ENCODE data around the gene PAPLN.

PAPLN gene

DNA sequence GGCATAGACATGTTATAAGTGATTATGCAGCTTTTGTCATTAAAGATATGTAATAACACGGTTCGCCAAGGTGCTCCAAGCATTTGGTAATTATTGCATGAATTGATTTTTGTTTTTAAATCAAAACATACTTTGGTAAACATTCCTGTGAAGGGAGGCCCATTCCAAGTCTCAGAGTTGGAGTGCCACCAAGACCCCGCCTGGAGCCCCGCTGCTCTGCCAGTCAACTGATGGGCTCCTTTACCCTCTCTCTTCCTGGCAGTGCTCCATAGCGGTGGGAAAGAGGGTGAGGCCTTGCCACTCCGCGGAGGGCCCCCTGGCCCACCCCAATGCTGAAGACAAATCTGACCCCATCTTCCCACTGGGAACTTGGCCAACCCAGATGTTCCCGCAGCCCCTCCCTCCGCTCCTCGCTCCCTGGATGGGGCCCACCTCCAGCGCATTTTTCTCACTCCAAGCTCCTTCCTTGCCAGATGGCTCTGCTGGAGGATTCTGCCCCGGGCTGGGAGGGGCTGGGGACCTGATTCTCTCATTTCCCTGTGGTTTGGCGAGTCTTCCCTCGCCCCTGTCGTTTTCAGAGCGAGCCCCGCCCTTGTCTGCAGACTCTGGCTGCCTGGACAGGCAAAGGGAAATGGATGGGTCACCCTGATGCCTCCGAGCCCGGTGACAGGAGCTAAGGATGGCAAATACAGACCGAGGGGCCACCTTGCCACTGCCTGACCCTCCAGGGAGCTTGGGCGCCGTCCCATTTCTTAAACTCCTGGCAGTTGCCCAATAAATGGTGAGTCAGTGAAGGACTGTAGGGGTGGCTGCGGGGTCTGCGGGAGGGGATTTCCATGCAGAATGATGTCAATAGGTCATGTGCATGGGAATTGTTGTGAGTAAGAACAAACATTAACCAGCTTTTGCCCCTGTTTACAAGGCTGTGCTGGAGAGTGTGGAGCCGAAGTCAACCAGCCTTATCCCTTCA lies 9.2 kb upstream of the PAPLN start:
- FAIRE-seq (no peak), DNase-seq (ENCODE audit: insufficient read length, low spot score) (no peak)

DNA sequence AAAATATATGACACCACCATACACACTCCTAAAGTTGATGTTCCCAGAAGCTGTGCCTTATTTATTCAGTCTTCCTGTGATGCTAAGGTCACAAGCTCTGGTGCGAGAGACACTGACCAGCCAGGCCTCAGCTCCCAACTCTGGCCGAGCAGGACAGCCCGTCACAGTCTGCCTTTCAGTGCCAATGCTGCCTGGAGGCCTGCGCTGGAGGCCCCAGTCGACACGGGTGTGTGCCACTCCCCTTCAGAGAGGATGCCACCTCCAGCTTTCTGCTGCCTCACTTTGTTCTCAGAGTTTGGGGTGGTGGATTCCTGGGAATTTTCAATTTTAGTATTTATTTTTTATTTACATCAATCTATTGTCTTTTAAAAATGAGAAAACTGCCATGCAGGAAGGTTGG lies 7.3 kb upstream of the PAPLN start:
- no peak for DNase-seq (ENCODE audit: insufficient read length, low spot score)
- no peak for FAIRE-seq

DNA sequence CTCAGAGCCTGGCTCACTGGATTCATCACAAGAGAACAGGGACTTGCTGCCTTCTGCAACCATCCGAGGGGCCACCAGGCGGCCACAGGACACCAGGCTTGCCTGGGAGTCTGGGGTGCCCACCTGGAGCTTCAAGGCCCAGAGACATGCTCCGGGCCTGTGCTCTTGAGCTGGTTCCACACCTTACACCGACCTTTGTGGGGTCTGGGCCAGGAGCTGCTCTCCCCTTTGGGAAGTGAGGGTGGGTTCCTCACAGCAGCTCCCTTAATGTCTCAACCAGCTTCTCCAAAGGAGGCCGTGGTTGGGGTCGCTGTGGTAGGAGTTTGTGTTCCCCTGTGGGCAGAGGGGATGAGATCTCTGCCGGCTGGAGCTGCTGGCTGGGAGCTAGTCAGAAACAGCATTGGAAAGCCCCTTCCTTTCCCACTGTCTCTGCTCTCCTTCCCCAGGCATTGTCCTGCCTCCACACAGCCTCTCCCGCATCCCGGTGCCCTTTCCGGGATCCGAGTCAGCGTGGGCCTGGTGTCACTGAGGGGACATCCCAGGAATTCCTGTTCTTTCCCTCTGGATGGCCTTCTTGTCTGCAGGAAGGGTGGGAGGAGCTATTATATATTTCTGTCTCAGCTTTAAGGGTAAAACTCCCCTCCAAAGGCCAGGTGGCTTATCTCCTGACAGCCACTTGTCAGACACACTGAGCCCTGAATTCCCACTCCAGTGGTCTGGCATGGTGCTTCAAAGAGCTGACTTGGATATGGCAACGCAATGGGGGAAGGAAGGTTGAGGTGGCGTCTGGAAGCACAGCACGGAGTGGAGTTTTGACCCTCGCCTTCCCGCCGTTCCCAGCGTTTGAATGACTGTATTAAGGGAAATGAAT lies 5.1 kb upstream of the PAPLN start:
- FAIRE-seq (no peak), DNase-seq (ENCODE audit: insufficient read length, low spot score) (no peak)

DNA sequence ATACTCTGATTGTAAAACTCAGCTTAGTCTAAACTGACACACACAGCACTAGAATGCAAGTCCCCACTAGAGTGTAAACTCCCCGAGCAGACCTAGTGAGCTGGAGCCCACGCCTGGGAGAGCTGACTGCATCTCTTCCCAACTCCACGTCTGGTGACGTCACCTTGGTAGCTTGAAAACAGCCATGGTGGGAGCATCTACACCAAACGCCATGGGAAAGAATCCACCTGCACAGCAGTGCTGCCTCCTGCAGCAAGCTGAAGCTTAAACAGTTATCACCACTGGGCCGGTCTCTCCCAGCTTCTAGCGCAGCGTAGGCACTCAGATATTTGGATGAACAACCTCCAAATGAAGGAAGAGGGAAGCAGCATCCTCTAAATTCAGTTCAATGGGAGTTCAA lies 4.3 kb upstream of the PAPLN start:
- DNase-seq (ENCODE audit: insufficient read length, low spot score) = no peak
- FAIRE-seq = no peak

DNA sequence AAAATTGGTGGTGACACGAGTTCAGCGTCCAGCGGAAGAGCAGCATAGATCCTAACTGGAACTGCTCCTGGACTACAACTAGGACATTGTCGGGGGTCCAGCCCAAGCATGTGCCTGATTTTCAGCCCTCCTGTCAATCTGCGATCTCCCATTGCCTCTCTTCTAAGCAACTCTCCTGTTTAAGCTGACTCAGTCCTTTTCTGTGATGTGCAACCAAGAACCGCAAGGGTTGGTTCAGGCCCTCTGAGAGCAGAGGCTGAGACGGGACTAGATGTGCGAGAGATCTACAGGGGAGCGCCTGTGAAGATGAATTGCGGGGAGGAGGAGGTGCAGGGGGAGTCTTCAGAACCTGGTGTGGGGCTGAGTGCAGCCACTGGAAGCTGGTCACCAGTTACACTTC lies 3.7 kb upstream of the PAPLN start:
- FAIRE-seq (no peak), DNase-seq (ENCODE audit: insufficient read length, low spot score) (no peak)

DNA sequence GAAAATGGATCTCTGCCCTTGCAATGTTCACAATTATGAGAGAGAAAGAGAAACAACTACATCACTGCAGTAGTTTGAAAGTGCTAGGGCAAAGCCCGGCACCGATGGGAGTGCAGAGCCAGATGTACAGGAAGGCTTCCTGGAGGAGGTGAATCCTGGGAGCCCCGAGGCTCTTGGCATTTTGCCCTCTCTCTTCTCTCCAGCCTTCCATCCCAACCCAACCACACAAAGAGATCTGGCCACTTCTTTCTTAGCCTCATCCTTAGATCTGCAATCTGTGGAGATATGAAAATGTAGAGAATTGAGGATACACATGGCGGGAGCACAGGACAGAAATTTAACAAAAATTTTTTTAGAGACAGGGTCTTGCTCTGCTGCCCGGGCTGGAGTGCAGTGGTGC lies 3.3 kb upstream of the PAPLN start:
- DNase-seq (ENCODE audit: insufficient read length, low spot score) = no peak
- no peak for FAIRE-seq

DNA sequence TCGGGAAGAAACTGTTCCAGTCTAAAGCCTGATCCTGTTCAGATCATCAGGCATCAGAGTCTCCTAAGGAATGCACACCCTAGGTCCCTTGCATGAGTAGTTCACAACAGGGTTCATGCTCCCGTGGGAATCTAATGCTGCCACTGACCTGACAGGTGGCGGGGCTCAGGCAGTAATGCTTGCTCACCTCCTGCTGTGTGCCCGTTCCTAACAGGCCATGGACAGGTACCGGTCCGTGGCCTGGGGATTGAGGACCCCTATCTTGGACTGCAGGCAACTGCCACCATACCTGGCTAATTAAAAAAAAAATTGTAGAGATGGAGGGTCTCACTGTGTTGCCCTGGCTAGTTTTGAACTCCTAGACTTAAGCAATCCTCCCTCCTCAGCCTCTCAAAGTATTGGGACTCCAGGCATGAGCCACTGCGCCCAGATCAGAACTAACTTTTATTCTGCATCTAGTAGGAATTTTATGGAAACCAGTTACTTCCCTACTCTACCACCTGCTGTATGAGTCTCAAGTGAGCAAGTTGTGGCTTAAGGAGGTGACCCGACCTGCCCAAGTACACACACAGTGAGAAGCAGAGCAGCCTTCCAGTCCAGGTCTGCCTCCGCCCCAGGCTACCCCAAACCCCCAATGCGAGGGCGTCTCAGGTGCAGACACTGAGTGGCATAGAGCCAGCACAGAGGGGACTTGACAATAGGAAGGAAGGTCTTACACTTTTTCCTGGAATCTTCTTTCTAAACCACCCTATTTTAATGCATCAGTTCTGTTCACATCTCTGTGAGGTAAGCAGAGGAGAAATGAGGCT lies 2.5 kb upstream of the PAPLN start:
- no peak for DNase-seq (ENCODE audit: insufficient read length, low spot score)
- no peak for FAIRE-seq

DNA sequence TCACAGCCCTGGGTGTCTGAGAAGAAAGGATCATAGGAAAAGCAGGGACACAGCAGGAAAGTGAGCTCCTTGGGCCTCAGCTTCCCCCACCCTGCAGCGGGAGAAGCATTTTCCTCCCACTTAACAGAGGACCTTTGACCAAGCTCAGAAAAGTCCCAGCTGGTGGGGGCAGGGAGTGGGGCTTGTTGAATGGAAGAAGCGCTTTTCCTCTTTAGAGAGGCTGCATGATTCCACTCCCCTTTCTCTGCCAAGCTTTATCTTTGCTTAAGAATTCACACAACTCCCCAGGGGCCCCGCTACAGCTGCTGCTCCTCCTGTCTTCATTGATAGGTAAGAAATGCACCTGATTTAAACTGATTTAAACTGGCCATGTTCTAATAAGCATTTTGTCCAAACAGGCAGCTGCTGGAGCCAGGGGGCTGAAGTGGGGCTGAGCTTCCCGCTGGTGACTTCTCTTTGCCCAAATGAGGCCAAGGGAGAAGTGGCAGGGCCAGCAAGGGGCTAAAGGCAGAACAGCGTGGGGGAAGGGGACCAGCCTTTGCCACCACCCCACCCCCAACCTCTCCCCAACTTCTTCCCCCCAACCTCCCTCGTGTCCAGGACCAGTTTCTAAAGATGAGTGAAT lies 1.7 kb upstream of the PAPLN start:
- no peak for FAIRE-seq
- no peak for DNase-seq (ENCODE audit: insufficient read length, low spot score)

DNA sequence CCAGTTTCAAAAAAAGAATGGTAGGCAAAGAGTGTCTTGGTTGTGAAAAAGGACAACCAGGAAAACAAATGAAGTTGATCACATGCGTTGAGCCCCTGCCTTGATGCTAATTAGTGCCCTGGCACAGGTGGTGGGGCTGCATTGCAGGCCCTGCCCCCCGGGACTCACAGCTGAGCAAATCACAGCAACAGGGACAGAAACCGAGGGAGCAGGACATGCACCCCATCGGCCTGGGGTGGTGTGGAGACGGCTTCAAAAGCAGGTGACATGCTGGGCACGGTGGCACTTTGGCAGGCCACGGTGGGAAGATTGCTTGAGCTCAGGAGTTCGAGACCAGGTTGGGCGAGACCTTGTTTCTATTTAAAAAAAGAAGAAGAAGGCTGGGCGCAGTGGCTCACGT lies 1.1 kb upstream of the PAPLN start:
- DNase-seq (ENCODE audit: insufficient read length, low spot score) = no peak
- FAIRE-seq = no peak

DNA sequence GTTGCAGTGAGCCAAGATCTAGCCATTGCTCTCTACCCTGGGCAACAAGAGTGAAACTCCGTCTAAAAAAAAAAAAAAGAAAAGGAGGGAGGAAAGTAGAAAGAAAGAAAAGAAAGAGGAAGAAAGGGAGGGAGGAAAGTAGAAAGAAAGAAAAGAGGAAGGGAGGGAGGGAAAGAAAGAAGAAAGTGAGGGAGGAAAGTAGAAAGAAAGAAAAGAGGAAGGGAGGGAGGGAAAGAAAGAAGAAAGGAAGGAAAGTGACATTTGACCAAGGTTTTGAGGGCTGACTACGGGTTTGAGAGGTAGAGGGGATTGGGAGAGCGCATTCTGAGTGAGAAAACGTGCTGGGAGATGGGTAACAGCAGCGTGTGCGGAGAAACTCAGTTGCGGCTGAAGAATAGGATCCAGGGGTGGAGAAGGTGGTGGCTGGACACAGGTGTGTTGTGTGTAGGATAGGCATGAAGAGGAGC lies 521 bp upstream of the PAPLN start:
- no peak for DNase-seq (ENCODE audit: insufficient read length, low spot score)
- FAIRE-seq = peak; percentile 48

DNA sequence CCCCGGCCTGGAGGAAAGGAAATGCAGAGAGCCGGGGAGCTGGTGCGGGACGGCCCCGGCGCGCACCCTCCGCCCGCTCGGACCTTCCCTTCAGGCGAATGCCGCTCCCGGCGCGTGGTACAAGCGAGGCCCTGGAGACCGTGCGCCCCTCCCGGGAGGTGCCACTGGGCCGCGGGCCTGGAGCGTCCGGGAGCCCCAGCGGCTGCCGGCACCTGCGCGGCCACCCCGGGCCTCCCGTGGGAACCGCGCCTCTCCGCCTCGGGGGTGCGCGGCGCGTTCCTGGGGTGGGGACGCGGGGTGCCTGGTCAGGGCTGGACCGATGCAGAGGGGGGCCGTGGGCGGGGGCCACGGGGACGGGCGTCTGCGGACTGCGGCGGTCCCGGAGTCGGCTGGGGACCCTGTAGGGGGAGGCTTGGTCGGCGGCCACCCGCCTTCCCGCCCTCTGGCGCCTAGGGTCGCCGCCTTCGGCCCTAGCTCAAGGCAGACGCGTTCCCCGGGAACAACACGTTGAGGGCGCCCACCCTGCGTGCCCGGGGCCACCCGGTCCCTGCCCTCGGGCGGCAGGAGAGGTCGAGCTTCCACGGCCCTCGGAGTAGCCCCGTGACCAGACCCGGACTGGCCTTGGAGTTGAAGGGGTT lies 599 bp downstream of the PAPLN start:
- FAIRE-seq (no peak), DNase-seq (ENCODE audit: insufficient read length, low spot score) (no peak)

DNA sequence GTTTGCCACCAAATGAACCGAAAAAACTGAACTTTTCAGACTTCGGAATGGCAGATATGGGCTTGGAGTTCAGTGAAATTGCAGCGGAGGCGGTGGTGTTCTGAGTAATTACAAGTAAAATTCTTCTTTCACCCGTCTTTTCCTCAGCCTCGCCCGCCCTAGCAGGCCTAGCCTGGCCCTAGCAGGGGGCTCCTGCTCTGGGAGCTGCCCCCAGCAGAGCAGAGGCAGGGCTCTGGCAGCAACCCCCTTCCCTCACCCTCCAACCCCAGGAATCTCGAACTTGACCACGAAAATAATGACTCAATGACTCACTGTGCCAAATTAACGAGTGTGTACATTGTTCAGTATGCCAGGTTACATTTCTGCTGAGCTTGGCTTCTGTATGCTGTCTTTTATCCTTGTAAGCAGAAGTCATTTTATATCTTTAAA lies 1.1 kb downstream of the PAPLN start:
- FAIRE-seq (no peak), DNase-seq (ENCODE audit: insufficient read length, low spot score) (no peak)

DNA sequence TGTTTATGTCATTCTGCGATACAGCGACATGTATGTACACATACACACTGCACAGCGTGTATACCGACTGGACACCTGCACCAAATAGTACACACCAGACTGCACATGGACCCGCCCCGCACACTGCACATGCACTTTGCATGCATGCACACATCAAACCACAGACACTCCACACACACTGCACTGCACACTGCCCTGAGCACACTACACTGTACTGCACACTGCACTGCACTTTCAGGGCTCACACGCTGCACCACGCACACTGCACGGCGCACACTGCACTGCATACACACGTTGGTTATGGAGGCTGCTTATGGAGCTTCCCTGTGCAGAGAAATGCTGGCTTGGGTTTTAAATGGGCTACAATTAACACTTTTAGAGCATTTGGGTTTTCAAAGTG lies 1.6 kb downstream of the PAPLN start:
- DNase-seq (ENCODE audit: insufficient read length, low spot score) (no peak), FAIRE-seq (no peak)

DNA sequence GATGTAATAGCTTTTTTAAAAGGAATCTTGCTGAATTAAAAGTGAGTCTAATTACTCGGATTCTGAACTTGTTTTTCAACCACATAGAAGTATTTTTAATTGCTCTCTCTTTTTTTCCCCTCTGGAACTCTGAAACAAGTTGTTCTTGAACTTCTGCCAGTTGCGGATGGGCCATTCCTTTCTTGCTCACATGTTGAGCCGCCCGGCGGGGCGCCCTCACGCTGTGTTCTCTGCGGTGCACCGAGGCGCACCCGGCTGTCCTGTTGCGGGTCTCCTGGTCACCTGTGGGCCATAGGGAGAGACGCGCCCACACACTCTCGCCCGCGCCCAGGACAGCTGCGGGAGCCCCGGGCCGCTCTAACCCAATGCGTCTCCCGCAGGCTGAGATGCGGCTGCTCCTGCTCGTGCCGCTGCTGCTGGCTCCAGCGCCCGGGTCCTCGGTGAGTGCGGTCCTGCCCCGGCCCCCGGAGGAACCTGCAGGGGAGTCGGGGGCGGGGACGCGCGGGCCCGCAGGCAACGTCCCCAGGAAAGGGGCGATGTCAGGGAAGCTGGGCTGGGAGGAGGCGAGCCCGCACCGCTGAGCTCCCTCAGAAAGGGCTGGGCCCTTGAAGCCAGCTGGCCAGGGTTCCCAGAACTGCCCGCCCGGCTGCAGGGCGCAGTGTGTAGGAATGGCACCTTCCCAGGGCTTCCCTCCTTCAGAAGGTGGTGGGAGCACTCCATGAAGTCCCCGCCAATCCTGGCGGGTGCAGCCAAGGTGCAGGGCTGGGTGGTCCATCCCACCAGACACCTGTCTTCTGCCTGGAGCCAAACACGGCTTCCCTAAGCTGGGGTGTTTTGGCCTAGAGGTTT lies 2.3 kb downstream of the PAPLN start:
- FAIRE-seq = no peak
- DNase-seq (ENCODE audit: insufficient read length, low spot score) = no peak

DNA sequence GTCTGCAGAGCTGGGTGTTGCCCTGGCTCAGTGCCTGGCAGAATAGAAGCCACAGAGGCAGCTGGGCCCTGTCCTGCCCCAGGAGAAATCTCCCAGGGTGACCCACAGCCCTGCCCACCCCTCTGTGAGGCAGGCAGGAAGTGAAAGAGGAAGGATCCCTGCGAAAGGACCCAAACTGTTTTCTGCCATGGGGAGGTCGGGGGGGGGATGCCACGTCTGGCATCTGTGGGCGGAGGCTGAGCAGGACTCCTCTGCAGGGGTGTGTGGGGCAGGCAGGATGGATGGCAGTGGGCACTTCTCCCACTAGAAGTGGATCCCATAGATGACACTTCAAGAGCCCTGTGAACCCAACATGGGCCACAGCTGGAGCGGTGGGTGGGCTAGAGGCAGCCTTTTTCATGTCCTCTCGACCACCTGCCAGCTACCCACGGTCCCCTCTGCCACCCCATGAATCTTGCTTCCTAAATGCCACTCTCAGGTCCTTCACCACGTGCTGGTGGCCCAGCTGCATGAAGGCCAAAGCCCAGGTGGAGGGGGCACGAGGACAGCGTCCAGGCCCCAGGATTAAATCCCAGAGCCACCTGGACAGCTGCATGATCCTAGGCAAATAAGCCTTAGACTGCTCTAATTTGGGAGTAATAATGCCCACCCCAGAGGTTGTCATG lies 3.6 kb downstream of the PAPLN start:
- FAIRE-seq = peak; percentile 47
- DNase-seq (ENCODE audit: insufficient read length, low spot score) = no peak

DNA sequence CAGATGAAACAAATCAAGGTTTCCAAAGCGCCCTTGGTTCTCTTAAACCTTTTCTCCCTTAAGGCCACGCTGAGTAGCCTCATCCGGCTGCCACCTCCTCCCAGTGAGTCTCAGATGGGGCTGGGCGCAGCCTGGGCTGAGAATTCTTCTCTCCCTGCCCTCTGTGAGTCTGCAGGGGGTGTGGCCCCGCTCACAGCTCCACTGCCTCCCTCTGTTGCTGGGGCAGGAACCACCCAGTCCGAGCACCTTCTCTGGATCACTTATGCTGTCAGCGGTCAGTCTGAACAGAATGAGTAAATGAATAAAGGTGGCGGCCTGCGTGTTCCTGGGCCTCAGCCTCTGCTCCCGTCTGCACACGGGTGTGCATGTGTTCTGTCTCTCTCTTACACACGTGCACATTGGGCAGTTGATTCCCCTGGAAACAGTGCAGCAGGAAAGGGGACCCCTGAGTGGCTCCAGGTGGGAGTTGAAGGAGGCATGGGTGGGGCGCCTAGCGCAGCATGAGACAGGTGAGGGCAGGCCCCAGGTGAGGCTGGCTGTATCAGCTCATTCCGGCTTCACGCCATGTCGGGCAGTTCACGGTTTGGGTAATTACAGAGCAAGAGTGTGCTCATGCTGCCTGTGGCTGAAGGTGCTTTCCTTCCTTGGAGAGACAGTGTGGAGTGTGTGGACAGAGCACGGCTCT lies 4.3 kb downstream of the PAPLN start:
- FAIRE-seq (no peak), DNase-seq (ENCODE audit: insufficient read length, low spot score) (no peak)

DNA sequence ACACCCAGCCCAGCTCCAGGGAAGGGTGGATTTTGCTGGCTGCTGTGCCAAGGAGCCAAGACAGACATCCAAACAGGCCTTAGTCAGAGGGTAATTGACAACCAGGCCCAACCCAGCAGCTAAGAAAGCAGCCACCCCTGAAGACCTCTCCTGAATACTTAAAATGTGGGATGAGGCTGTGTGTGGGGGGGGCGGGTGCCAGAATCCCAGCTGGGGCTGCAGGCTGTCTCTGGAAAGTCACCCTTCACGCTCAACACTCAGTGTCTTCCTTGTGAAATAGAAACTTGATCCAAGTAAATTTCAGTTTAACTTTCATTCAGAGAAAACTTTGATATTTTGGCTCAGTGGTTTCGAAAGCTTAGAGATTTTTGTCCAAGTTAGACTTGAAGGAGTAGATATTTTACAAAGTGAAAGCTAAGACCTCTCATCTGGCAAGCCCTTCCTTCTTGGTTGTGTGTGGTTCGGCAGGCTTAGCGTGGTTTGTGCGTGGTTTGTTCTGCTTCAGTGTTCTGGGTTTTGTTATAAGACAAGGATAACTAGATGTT lies 5.1 kb downstream of the PAPLN start:
- DNase-seq (ENCODE audit: insufficient read length, low spot score) = no peak
- FAIRE-seq = peak; percentile 88

DNA sequence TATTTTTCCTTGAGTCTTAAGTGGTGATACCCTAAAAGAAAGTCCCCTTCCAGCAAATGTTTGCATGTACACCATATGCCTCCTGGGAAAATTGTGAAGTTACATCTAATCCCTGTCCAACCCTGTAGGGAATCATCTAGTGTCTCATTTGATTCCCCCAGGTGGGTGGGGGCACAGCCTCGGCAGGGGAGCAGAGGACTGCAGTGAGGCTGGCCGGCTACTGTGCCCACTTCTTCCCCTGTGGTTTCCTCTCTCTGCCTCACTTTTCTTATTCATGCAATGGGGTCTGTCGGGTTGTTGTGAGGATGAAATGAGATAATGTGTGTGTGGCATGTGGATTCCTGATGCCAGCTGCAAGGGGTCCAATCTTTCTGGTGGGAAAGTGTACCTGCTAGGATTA lies 6.0 kb downstream of the PAPLN start:
- DNase-seq (ENCODE audit: insufficient read length, low spot score) = no peak
- peak; percentile 14 for FAIRE-seq

Measured in GM19239 (cell line).